Measurements from ENCODE around the gene PKD1.
"Not testable (repeated sequence)": the region's sequence is repeated elsewhere in the genome, so short reads cannot be mapped to it uniquely, and the experiment has no call there.

DNA sequence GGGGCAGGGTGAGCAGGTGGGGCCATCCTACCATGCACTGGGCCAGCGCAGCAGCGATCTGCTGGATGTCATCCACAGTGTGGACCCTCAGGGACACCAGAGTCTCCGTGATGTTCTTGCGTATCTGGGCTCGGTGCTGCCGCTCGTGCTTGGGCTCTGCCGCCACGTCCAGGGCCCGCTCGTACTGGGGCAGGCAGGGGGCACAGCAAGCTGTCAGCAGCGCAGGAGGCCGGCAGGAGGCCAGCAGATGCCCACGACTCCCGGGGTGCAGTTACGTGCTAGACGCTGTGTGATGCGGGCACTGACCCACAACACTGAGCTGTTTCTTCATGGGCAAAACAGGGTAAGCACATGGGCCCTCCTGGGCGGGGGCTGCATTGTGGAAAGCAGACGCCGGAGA lies 30.4 kb downstream of the PKD1 start:
- TF ChIP-seq NR2C2 (CRISPR knock-in tag; IDR thresholded peaks at IDR 0.05); CTCF (IDR thresholded peaks at IDR 0.05); JAZF1 (CRISPR knock-in tag; IDR thresholded peaks at IDR 0.05): not testable (repeated sequence)
